ENCODE results near the gene CANT1. TPM values are rescaled to one million over a fixed set of nuclear protein-coding genes. Genes with fewer than 3 reads are reported as not detected.

Gene CANT1
- total RNA-seq, 4 donors from 2014 or later: 11.2 to 30.1 (median 21.6) TPM

GRCh38 chr17:79029327-79030009 lies 19.9 kb upstream of the CANT1 start:
- Histone ChIP-seq H3K36me3 (no peaks in the 10 kb centered on the region), H3K27ac (peak overlapping the region in 1 of 4 donors; percentile 9), H3K4me3 (no peak overlapping the region), H3K9me3 (no peaks in the 10 kb centered on the region), H3K4me1 (peaks cover 6 to 83% (median 54%) of the 10 kb centered on the region in 3 donors), H3K27me3 (no peaks in the 10 kb centered on the region)
- WGBS, 2 donors (ENCODE audit: low coverage in 1 of 2): 74 to 89% methylated on average over 5 to 6 of the region's 16 CpGs
- no peak for TF ChIP-seq CTCF (IDR thresholded peaks at IDR 0.05)
- TF ChIP-seq POLR2A (IDR thresholded peaks at IDR 0.05): no peak
- no peak for ATAC-seq

GRCh38 chr17:79028496-79029326 lies 19.1 kb upstream of the CANT1 start:
- Histone ChIP-seq H3K36me3 (no peaks in the 10 kb centered on the region), H3K27me3 (no peaks in the 10 kb centered on the region), H3K4me1 (peaks cover 6 to 83% (median 50%) of the 10 kb centered on the region in 3 donors), H3K9me3 (no peaks in the 10 kb centered on the region), H3K4me3 (no peak overlapping the region), H3K27ac (peak overlapping the region in 3 of 4 donors; percentile 74 to 83 (median 81))
- ATAC-seq: no peak
- 60 to 61% methylated on average over 1 to 7 of the region's 17 CpGs for WGBS, 2 donors (ENCODE audit: low coverage in 1 of 2)
- TF ChIP-seq CTCF (IDR thresholded peaks at IDR 0.05) (peak in 1 of 4 experiments; percentile 22), POLR2AphosphoS5 (IDR thresholded peaks at IDR 0.05) (no peak), EP300 (IDR thresholded peaks at IDR 0.05) (no peak), POLR2A (IDR thresholded peaks at IDR 0.05) (no peak)

GRCh38 chr17:79027925-79028491 lies 18.4 kb upstream of the CANT1 start:
- peak overlapping the region in 1 of 2 donors; percentile 82 for H3K4me3 ChIP-seq
- 33% methylated on average over 2 of the region's 16 CpGs; no CpG with 5 or more reads in 1 of the 2 donors for WGBS, 2 donors (ENCODE audit: low coverage in 1 of 2)
- peak overlapping the region in 3 of 4 donors; percentile 74 to 83 (median 81) for H3K27ac ChIP-seq
- H3K9me3 ChIP-seq: no peaks in the 10 kb centered on the region
- ATAC-seq: peak; percentile 5
- no peak for TF ChIP-seq POLR2A (IDR thresholded peaks at IDR 0.05)
- TF ChIP-seq CTCF (IDR thresholded peaks at IDR 0.05): no peak
- TF ChIP-seq POLR2AphosphoS5 (IDR thresholded peaks at IDR 0.05): no peak
- no peak for TF ChIP-seq EP300 (IDR thresholded peaks at IDR 0.05)
- peaks cover 6 to 83% (median 46%) of the 10 kb centered on the region in 3 donors for H3K4me1 ChIP-seq
- no peaks in the 10 kb centered on the region for H3K27me3 ChIP-seq
- H3K36me3 ChIP-seq: no peaks in the 10 kb centered on the region

- WGBS, 2 donors (ENCODE audit: low coverage in 1 of 2): 30% methylated on average over 2 of the region's 10 CpGs; no CpG with 5 or more reads in 1 of the 2 donors
- peaks cover 6 to 83% (median 46%) of the 10 kb centered on the region in 3 donors for H3K4me1 ChIP-seq
- no peak for ATAC-seq
These were observed 17.8 kb upstream of the CANT1 start for GRCh38 chr17:79027274-79027924.

More at GRCh38 chr17:79027274-79027924, 17.8 kb upstream of the CANT1 start:
- peak overlapping the region in 1 of 2 donors; percentile 82 for H3K4me3 ChIP-seq
- no peaks in the 10 kb centered on the region for H3K27me3 ChIP-seq
- peak overlapping the region; percentile 7 to 83 (median 78) for H3K27ac ChIP-seq
- H3K36me3 ChIP-seq: no peaks in the 10 kb centered on the region
- TF ChIP-seq POLR2A (IDR thresholded peaks at IDR 0.05) (no peak), CTCF (IDR thresholded peaks at IDR 0.05) (no peak)
- H3K9me3 ChIP-seq: no peaks in the 10 kb centered on the region
